ENCODE results near the gene HDAC8. TPM values are rescaled to one million over a fixed set of nuclear protein-coding genes. Genes with fewer than 3 reads are reported as not detected.

HDAC8 gene
- total and polyA plus RNA-seq, 2 donors (not counting 1 experiment from before 2014, with no cell fraction given), result 13.3 to 41.9 TPM

GRCh38 chrX:72373136-72373535, 199.5 kb downstream of the HDAC8 start:
- Mint-ChIP-seq H3K4me3 (no peak overlapping the region), H3K27ac (no peak overlapping the region), H3K4me1 (no peaks in the 10 kb centered on the region), H3K9me3 (ENCODE audit: insufficient read depth) (no peaks in the 10 kb centered on the region), H3K27me3 (no peaks in the 10 kb centered on the region)
- H3K9ac ChIP-seq (ENCODE audit: low read length), result no peak overlapping the region
- no peaks in the 10 kb centered on the region for H3K27me3 ChIP-seq (replicated peaks in 1 of 4; ENCODE audit: control extremely low read depth in 1 of 4, control insufficient read depth in 3 of 4, insufficient read depth in 4 of 4, low read length in 3 of 4)
- H3K9me3 ChIP-seq (ENCODE audit: control extremely low read depth in 1 of 3, control insufficient read depth in 2 of 3, insufficient read depth in 1 of 3, low read length in 2 of 3), result no peaks in the 10 kb centered on the region
- H3K27ac ChIP-seq (ENCODE audit: low read length in 2 of 2), result no peak overlapping the region
- no peak overlapping the region for H3K4me3 ChIP-seq (ENCODE audit: control extremely low read depth in 1 of 5, extremely low read depth in 1 of 5, insufficient read depth in 1 of 5, low read depth in 2 of 5, low read length in 4 of 5)
- no peak for ATAC-seq (ENCODE audit: low read depth)
- intact Hi-C loops (cut with micrococcal nuclease), result no loop called here
- H4K20me1 ChIP-seq (ENCODE audit: control insufficient read depth, insufficient read depth, low read length, poor library complexity, severe bottlenecking), result no peaks in the 10 kb centered on the region
- DNase-seq, result no peak
- no peaks in the 10 kb centered on the region for H3K36me3 ChIP-seq (replicated peaks in 1 of 2; ENCODE audit: control extremely low read depth in 1 of 2, control insufficient read depth in 1 of 2, extremely low read depth in 1 of 2, insufficient read depth in 2 of 2, low read length in 1 of 2)
- ChIA-PET CTCF (no interaction called here), POLR2A (no interaction called here)
- no CpG with 5 or more reads among the region's 1 CpG for WGBS (ENCODE audit: insufficient coverage)
- H3K4me1 ChIP-seq (ENCODE audit: control insufficient read depth in 2 of 2, insufficient read depth in 2 of 2, low read length in 2 of 2), result no peaks in the 10 kb centered on the region
- H3K79me2 ChIP-seq (ENCODE audit: control insufficient read depth, insufficient read depth, low read length), result no peaks in the 10 kb centered on the region
- no peak overlapping the region for H3K4me2 ChIP-seq (replicated peaks; ENCODE audit: low read depth, low read length, poor library complexity, severe bottlenecking)
- TF ChIP-seq EZH2 (IDR thresholded peaks at IDR 0.05; ENCODE audit: borderline replicate concordance, insufficient read depth, low read depth, low read length, poor library complexity, severe bottlenecking), result no peak
- H2AFZ ChIP-seq (ENCODE audit: insufficient read depth, low read depth, low read length, poor library complexity, severe bottlenecking), result no peak overlapping the region

- Histone ChIP-seq H3K36me3 (replicated peaks in 1 of 2; ENCODE audit: control extremely low read depth in 1 of 2, control insufficient read depth in 1 of 2, extremely low read depth in 1 of 2, insufficient read depth in 2 of 2, low read length in 1 of 2) (no peaks in the 10 kb centered on the region), H3K4me2 (replicated peaks; ENCODE audit: low read depth, low read length, poor library complexity, severe bottlenecking) (no peak overlapping the region), H3K9me3 (ENCODE audit: control extremely low read depth in 1 of 3, control insufficient read depth in 2 of 3, insufficient read depth in 1 of 3, low read length in 2 of 3) (no peaks in the 10 kb centered on the region), H3K9ac (ENCODE audit: low read length) (no peak overlapping the region), H3K4me3 (ENCODE audit: control extremely low read depth in 1 of 5, extremely low read depth in 1 of 5, insufficient read depth in 1 of 5, low read depth in 2 of 5, low read length in 4 of 5) (no peak overlapping the region), H3K27ac (ENCODE audit: low read length in 2 of 2) (no peak overlapping the region), H3K79me2 (ENCODE audit: control insufficient read depth, insufficient read depth, low read length) (no peaks in the 10 kb centered on the region), H3K27me3 (replicated peaks in 1 of 4; ENCODE audit: control extremely low read depth in 1 of 4, control insufficient read depth in 3 of 4, insufficient read depth in 4 of 4, low read length in 3 of 4) (no peaks in the 10 kb centered on the region), H4K20me1 (ENCODE audit: control insufficient read depth, insufficient read depth, low read length, poor library complexity, severe bottlenecking) (no peaks in the 10 kb centered on the region), H2AFZ (ENCODE audit: insufficient read depth, low read depth, low read length, poor library complexity, severe bottlenecking) (no peak overlapping the region), H3K4me1 (ENCODE audit: control insufficient read depth in 2 of 2, insufficient read depth in 2 of 2, low read length in 2 of 2) (no peaks in the 10 kb centered on the region)
- no peak overlapping the region for H3K4me3 Mint-ChIP-seq
- ATAC-seq (ENCODE audit: low read depth) (no peak), DNase-seq (no peak)
- ChIA-PET POLR2A (no interaction called here), CTCF (no interaction called here)
- H3K4me1 Mint-ChIP-seq, result no peaks in the 10 kb centered on the region
- intact Hi-C loops (cut with micrococcal nuclease), result no loop called here
- TF ChIP-seq, protein P1, sequence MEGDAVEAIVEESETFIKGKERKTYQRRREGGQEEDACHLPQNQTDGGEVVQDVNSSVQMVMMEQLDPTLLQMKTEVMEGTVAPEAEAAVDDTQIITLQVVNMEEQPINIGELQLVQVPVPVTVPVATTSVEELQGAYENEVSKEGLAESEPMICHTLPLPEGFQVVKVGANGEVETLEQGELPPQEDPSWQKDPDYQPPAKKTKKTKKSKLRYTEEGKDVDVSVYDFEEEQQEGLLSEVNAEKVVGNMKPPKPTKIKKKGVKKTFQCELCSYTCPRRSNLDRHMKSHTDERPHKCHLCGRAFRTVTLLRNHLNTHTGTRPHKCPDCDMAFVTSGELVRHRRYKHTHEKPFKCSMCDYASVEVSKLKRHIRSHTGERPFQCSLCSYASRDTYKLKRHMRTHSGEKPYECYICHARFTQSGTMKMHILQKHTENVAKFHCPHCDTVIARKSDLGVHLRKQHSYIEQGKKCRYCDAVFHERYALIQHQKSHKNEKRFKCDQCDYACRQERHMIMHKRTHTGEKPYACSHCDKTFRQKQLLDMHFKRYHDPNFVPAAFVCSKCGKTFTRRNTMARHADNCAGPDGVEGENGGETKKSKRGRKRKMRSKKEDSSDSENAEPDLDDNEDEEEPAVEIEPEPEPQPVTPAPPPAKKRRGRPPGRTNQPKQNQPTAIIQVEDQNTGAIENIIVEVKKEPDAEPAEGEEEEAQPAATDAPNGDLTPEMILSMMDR (IDR thresholded peaks at IDR 0.05), result no peak
- TF ChIP-seq EZH2 (IDR thresholded peaks at IDR 0.05; ENCODE audit: borderline replicate concordance, insufficient read depth, low read depth, low read length, poor library complexity, severe bottlenecking), result no peak
- no peak overlapping the region for H3K27ac Mint-ChIP-seq
- no peaks in the 10 kb centered on the region for H3K27me3 Mint-ChIP-seq
- no CpG with 5 or more reads among the region's 2 CpGs for WGBS (ENCODE audit: insufficient coverage)
- H3K9me3 Mint-ChIP-seq (ENCODE audit: insufficient read depth), result no peaks in the 10 kb centered on the region
Observed at GRCh38 chrX:72372735-72373134, 199.9 kb downstream of the HDAC8 start.

All from B cell (primary cell).